Adrenal gland (tissue), 12 donors: ENCODE results near the gene COL6A3. TPM values are rescaled to one million over a fixed set of nuclear protein-coding genes. Genes with fewer than 3 reads are reported as not detected.

Experiments
- DNase-seq, 7 donors: peaks; one replicate each; pipeline ENCODE4 v3.0.0-alpha.2; 2019 to 2020
- H3K27ac ChIP-seq, 5 donors: fragments of 200-600 bp; sonication (generic) in 4 of 5; 1 replicate in 3 of 5; 2 replicates in 2 of 5; pipeline versions ENCODE4 v1.5.1 to v1.8.0; 2016 to 2020; ENCODE audit warnings: mild to moderate bottlenecking in 1 of 5
- H3K27me3 ChIP-seq: fragments of 200-600 bp; 2 replicates; pipeline ENCODE4 v1.8.0; 2021
- H3K36me3 ChIP-seq, 2 donors: fragments of 200-600 bp; replicated peaks in 1 of 2; 1 replicate in 1 of 2; 2 replicates in 1 of 2; pipeline versions ENCODE4 v1.5.1 to v1.8.0; 2018 to 2022
- H3K4me1 ChIP-seq, 2 donors: fragments of 200-600 bp; replicated peaks in 1 of 2; 1 replicate in 1 of 2; 2 replicates in 1 of 2; pipeline versions ENCODE4 v1.5.1 to v1.8.0; 2018 to 2021
- H3K4me3 ChIP-seq, 4 donors: fragments of 200-600 bp; sonication (generic) in 3 of 4; one replicate each; pipeline ENCODE4 v1.5.1; 2016 to 2018
- H3K9me3 ChIP-seq, 3 donors: fragments of 200-600 bp; sonication (generic) in 1 of 3; replicated peaks in 1 of 3; 1 replicate in 2 of 3; 2 replicates in 1 of 3; pipeline versions ENCODE4 v1.5.1 to v1.8.0; 2016 to 2021
- CTCF ChIP-seq, 6 experiments: fragments of 450-650 bp in 4 of 6; fragments of 200-600 bp in 2 of 6; sonication (generic) in 1 of 6; IDR thresholded peaks; 1 replicate in 5 of 6; 2 replicates in 1 of 6; pipeline versions ENCODE4 v1.5.1 to v1.8.0; 2016 to 2021; ENCODE audit warnings: antibody characterized with exemption in 6 of 6, mild to moderate bottlenecking in 2 of 6, moderate library complexity in 1 of 6
- POLR2A ChIP-seq, 2 donors: fragments of 450-650 bp; IDR thresholded peaks; one replicate each; pipeline ENCODE4 v1.6.1; 2017; ENCODE audit warnings: antibody characterized with exemption in 2 of 2, mild to moderate bottlenecking in 2 of 2, moderate library complexity in 1 of 2
- WGBS, 4 donors: extraction: QIAGEN DNeasy Blood & Tissue Kit in 2 of 4; methylation state at CpG; one replicate each; pipeline versions ENCODE4 v1.1.5 to v1.1.7; 2013 to 2017; 5-methylcytosine and 5-hydroxymethylcytosine counted together
- intact Hi-C, 2 donors: fragments of 100-400 bp; cut with DNase I; formaldehyde crosslinking; loops; one replicate each; pipeline versions ENCODE4 v1.14.1 to v1.15.0; 2022 to 2023
- polyA plus RNA-seq, 3 donors: library from polyadenylated mRNA; stranded (reverse); fragments of 200-250 nt in 2 of 3; fragments of 350-450 nt in 1 of 3; fragmentation: Illumina TruSeq in 1 of 3; extraction: RNeasy Lipid Tissue Mini Kit (QIAGEN cat#74804) in 1 of 3; gene quantifications; one replicate each; pipeline ENCODE4 v1.2.3, GENCODE V29; 2013 to 2014
- total RNA-seq, 9 donors: library from RNA; depleted of rRNA in 4 of 9; stranded (reverse); fragments of >200 nt in 4 of 9; fragments of 120-200 nt in 1 of 9; fragmentation: NEBNext Ultra II Directional in 1 of 9; extraction: Animal tissue kit (Norgen Biotek cat#: 25700) in 1 of 9; gene quantifications; one replicate each; pipeline versions ENCODE4 v1.1.0 to v1.2.4, GENCODE V29; 2013 to 2023
- donor health status: healthy with polysubstance abuse.
- donor health status: Bipolar disorder and iron deficiency.
- donor health status: DM: yes; HTN: yes; CAD: no.
- donor health status: DM: no; HTN: no; CAD: no.
- donor health status: DM: no; HTN: no; CAD: no.
- donor health status: DM: yes; HTN: yes; CAD: no.

The COL6A3 gene
- total and polyA plus RNA-seq, 12 donors: 15.5 to 69.4 (median 33.1) TPM

DNA sequence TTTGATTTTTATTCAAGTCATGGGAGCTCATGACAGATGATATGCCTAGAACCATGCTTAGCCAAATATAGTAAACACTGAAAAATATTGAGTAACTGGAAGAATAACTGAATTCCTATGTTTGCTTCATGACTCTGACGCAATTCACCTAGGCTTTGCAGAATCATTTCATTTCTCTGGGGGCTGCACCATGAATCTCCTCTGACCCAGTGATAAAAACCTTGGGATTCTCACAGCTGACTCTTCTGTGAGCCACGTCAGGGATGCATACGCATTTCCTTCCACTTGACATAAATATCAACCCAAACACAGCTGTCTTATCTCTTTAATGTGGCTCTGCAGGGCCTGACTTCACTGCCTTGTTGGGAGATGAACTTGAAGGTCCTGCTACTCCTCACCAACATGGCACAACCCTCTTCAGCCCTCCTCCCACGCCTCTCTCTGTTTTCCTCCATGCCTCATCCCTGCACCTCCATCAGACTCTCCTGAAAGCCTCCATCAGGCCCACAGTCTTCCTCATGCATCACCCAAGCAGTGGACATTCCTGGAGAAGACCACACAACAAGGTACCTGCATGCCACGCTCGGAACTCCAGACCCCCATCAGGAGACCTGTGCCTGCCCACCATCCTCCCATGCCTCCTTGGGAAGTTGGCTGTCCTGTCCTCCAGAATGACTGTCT lies 29.8 kb downstream of the COL6A3 start:
- Histone ChIP-seq H3K4me1 (no peaks in the 10 kb centered on the region), H3K27me3 (no peaks in the 10 kb centered on the region), H3K27ac (no peak overlapping the region), H3K36me3 (no peaks in the 10 kb centered on the region), H3K9me3 (no peaks in the 10 kb centered on the region), H3K4me3 (no peak overlapping the region)
- intact Hi-C loops: no loop called here
- TF ChIP-seq POLR2A (IDR thresholded peaks at IDR 0.05) (no peak), CTCF (IDR thresholded peaks at IDR 0.05) (no peak)
- 79 to 91% (median 82%) methylated on average over 6 of the region's 6 CpGs for WGBS, 4 donors
- DNase-seq: no peak

- intact Hi-C loops: no loop called here
- no peaks in the 10 kb centered on the region for H3K9me3 ChIP-seq
- 89 to 95% (median 94%) methylated on average over 6 of the region's 6 CpGs for WGBS, 4 donors
- no peak for DNase-seq
- H3K27me3 ChIP-seq: no peaks in the 10 kb centered on the region
- H3K36me3 ChIP-seq: no peaks in the 10 kb centered on the region
- H3K4me3 ChIP-seq: no peak overlapping the region
- H3K27ac ChIP-seq: no peak overlapping the region
- TF ChIP-seq CTCF (IDR thresholded peaks at IDR 0.05) (no peak), POLR2A (IDR thresholded peaks at IDR 0.05) (no peak)
- H3K4me1 ChIP-seq: no peaks in the 10 kb centered on the region
These were observed 33.2 kb downstream of the COL6A3 start for GRCh38 chr2:237380768-237381167.

DNA sequence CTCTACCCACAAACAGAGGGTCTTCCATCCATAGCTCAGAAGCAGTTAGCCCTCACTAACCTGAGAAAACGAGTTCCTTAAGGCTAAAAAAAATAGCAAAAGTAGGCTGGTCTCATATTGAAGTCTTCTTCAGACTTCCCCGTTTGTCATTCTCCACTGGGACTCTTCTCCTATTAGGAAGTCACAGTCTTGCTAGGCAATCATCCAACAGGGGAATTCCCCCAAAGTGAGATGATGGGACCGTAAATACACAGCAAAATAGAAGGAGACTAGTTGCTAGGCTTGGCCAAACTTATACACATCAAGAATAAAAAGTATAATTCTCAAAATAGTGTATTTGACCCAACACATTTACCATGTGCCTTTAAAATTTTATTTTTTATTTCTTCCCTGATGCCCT lies 34.3 kb downstream of the COL6A3 start:
- 62 to 71% (median 65%) methylated on average over 3 of the region's 3 CpGs for WGBS, 4 donors
- H3K27ac ChIP-seq: no peak overlapping the region

DNA sequence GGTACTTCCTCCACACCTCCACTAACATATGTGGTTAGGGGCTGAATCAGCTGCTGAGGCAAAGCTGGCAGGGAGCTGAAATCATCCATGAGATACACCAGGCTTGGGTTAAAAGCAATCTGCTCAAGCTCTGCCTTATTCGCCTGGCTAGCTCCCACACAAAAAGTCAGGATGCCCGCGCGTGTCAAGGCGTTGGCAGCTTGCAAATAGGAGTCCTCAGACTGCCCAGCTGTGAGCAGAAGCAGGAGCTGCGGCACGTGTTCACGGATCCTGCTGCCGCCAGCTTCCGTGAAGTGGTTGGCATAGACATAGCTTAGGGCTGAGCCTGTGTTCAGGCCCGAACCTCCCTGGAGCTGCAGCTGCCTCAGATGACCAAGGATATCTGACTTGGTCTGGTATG lies 35.3 kb downstream of the COL6A3 start:
- Histone ChIP-seq H3K27ac (no peak overlapping the region), H3K4me3 (no peak overlapping the region), H3K9me3 (no peaks in the 10 kb centered on the region), H3K36me3 (peaks cover 0 to 6% of the 10 kb centered on the region in 2 donors), H3K4me1 (no peaks in the 10 kb centered on the region), H3K27me3 (no peaks in the 10 kb centered on the region)
- TF ChIP-seq POLR2A (IDR thresholded peaks at IDR 0.05) (no peak), CTCF (IDR thresholded peaks at IDR 0.05) (no peak)
- WGBS, 4 donors: 82 to 95% (median 93%) methylated on average over 6 to 11 of the region's 11 CpGs
- intact Hi-C loops: no loop called here
- no peak for DNase-seq

More for the DNA sequence above, 34.3 kb downstream of the COL6A3 start:
- TF ChIP-seq CTCF (IDR thresholded peaks at IDR 0.05): no peak
- H3K4me3 ChIP-seq: no peak overlapping the region
- DNase-seq: no peak
- H3K9me3 ChIP-seq: no peaks in the 10 kb centered on the region
- no peaks in the 10 kb centered on the region for H3K4me1 ChIP-seq
- no peaks in the 10 kb centered on the region for H3K36me3 ChIP-seq
- intact Hi-C loops: no loop called here
- no peaks in the 10 kb centered on the region for H3K27me3 ChIP-seq
